IPS-NIHi7 (cell line): ENCODE measurements around the gene WDR77.
A peak's percentile ranks its signal among the peaks of the same experiment; 100 is the strongest.

Source experiments
- DNase-seq: peaks from one replicate; pipeline ENCODE4 v3.0.0; 2012; ENCODE audit warnings: mixed read lengths; ENCODE audit errors: extremely low spot score

The WDR77 gene

DNA sequence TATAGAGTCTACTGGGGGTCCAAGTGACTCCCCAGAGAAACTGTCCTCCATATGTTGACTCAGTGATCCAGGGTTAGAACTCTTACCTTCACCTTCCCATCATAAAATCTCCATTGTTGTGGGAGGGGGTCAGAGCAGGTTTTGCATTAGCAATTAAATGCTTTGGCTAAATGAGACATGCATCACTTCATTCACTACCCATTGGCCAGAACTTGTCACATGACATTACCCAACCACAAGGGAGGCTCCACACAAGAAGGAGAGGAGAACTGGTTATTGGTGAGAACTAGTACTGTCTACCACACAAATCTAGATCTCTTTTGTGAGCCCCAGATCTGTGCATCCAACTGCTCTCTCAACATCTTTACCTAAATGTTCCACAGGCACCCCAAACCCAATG is 20.5 kb upstream of the WDR77 start:
- no peak for DNase-seq

- no peak for DNase-seq
Measured at GRCh38 chr1:111468717-111469100, 19.7 kb upstream of the WDR77 start.

- DNase-seq: no peak
Measured at GRCh38 chr1:111467865-111468716, 19.0 kb upstream of the WDR77 start.

- no peak for DNase-seq
Measured at GRCh38 chr1:111466480-111466879, 17.4 kb upstream of the WDR77 start.

DNA sequence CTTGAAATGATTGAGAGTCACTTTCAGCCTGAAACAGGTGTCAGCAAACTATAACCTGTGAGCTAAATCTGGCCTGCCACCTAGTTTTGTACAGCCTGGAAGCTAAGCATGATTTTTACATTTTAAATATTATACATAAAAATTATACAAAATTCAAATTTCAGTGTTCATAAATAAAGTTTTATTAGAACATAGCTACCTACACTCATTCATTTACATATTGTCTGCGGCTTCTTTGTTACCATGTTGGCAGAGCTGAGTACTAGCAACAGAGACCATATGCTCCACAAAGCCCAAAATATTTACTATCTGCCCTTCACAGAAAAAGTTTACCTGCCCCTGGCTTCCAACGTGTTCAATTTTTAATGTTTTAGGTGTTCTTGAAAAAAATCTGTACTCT is 16.7 kb upstream of the WDR77 start:
- DNase-seq: no peak

GRCh38 chr1:111463029-111463683 is 14.1 kb upstream of the WDR77 start:
- no peak for DNase-seq

- DNase-seq: no peak
Measured at GRCh38 chr1:111462370-111463028, 13.4 kb upstream of the WDR77 start.

GRCh38 chr1:111461765-111462164 is 12.7 kb upstream of the WDR77 start:
- DNase-seq: no peak

- DNase-seq: no peak
Measured at GRCh38 chr1:111455642-111456031, 6.6 kb upstream of the WDR77 start.

GRCh38 chr1:111454859-111455641 is 6.0 kb upstream of the WDR77 start:
- no peak for DNase-seq

DNA sequence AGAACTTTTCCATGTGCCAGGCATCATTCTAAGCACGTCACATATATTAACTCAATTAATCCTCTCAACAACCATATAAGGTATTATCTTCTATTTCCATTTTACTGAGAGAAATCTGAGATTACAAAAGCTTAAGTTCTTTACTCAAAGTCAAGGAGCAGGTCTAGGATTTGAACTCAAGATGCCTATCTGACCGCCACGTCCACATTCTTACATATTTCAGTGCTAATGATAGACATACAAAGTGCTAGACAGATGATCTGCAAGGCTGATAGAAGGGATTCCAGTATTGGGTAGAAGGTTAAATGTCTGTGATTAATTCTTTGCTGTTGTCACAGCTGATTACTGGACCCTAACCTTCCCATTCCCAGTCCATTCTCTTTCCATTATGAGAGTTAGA is 4.7 kb upstream of the WDR77 start:
- DNase-seq: no peak

- no peak for DNase-seq
Measured at GRCh38 chr1:111452581-111452980, 3.5 kb upstream of the WDR77 start.

- DNase-seq: no peak
Measured at GRCh38 chr1:111450185-111450584, 1.1 kb upstream of the WDR77 start.

DNA sequence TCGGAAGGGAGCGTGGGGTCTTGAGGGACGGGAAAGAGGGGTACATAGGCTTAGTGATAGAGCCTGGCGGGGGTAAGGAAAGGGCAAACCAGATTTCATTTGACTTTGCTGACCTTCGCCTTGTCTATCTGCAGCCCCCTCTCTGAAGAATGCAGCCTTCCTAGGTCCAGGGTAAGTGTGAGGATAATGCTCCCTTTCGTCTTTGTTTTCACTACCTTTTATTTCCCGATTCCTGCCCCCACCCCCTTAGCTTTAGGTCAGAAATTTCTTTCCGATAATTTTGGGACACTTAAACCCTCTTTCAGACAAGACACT is 604 bp upstream of the WDR77 start:
- DNase-seq: no peak

- DNase-seq: peak; percentile 22
Measured at GRCh38 chr1:111448482-111448917, 556 bp downstream of the WDR77 start.

- no peak for DNase-seq
Measured at GRCh38 chr1:111446967-111447892, 1.8 kb downstream of the WDR77 start.

GRCh38 chr1:111446546-111446945 is 2.5 kb downstream of the WDR77 start:
- no peak for DNase-seq

DNA sequence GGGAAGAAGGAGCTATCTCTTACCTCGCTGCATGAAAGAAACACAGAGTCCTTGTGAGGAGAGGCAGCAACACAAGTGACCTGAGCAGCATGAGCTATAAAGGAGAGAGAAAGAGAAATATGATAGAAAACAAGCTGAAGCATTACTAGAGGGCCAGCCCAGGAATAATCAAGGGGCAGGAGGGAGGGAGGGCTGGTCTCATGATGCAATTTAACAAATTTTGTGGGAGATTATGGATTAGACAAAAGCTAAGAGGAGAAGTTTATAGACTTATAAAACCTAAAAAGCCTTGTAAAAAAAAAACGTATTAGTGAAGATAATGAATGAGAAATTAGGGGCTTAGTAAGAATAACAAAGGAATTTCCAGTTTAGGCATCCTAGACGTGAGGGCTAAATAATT is 5.0 kb downstream of the WDR77 start:
- DNase-seq: no peak

- no peak for DNase-seq
Measured at GRCh38 chr1:111442457-111442856, 6.6 kb downstream of the WDR77 start.

DNA sequence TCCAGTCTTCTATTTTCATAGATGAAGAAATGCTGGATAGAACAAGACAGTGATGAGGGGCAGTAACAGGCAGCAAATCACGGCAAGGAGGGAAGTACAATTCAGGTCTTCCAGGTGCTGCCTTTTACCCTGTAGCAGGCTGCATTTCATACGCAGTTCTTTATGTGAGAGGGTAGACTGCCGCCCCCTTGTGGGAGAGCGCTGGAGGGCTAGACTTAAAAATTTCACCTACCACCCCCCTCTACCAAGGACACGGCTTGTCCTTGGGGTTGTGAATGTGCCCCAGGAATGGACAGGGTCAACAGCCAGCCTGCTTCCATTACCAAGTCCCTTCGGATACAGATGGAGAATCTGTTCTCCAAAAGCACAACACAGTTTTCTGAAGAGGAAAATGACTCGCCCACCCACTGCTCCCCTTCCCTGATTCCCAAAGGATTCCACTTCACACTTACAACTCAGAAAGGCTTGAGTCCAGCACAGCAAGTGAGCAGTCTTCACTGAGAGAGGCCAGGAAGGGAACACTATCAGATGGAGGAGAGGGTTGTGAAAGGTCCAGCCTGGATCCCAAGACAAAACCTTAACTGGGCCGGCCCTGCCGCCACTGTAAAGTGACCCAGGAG is 7.4 kb downstream of the WDR77 start:
- DNase-seq: peak; percentile 69
